22Rv1 (cell line): ENCODE data around the gene ATG7.

Experiments used
- H3K27ac ChIP-seq: fragments of 450-650 bp; 2 replicates; pipeline ENCODE4 v1.5.1; 2017
- CTCF ChIP-seq: fragments of 450-650 bp; IDR thresholded peaks from 2 replicates; pipeline ENCODE4 v1.5.1; 2017; ENCODE audit warnings: mild to moderate bottlenecking
- ZFX ChIP-seq: fragments of 450-650 bp; IDR thresholded peaks from 2 replicates; pipeline ENCODE4 v1.6.1; 2017; ENCODE audit warnings: antibody characterized with exemption, borderline replicate concordance

The ATG7 gene

GRCh38 chr3:11549580-11550140 is 277.5 kb downstream of the ATG7 start:
- no peak overlapping the region for H3K27ac ChIP-seq
- TF ChIP-seq ZFX = no peak
- no peak for TF ChIP-seq CTCF

GRCh38 chr3:11551036-11551435 is 278.8 kb downstream of the ATG7 start:
- H3K27ac ChIP-seq = no peak overlapping the region
- no peak for TF ChIP-seq ZFX
- TF ChIP-seq CTCF = no peak

GRCh38 chr3:11552289-11553264 is 280.4 kb downstream of the ATG7 start:
- no peak for TF ChIP-seq ZFX
- TF ChIP-seq CTCF = no peak
- H3K27ac ChIP-seq = peak overlapping the region; percentile 57

GRCh38 chr3:11553436-11554235 is 281.4 kb downstream of the ATG7 start:
- peak overlapping the region; percentile 57 for H3K27ac ChIP-seq
- TF ChIP-seq CTCF = no peak
- TF ChIP-seq ZFX = no peak

- TF ChIP-seq CTCF (no peak), ZFX (no peak)
- H3K27ac ChIP-seq = peak overlapping the region; percentile 57
These were observed 282.0 kb downstream of the ATG7 start for GRCh38 chr3:11554236-11554610.

- H3K27ac ChIP-seq = no peak overlapping the region
- TF ChIP-seq CTCF (no peak), ZFX (no peak)
These were observed 282.5 kb downstream of the ATG7 start for GRCh38 chr3:11554666-11555065.
